HepG2 (cell line): ENCODE results near the gene CSN3.

Experiments
- HMG20B ChIP-seq: conservative IDR thresholded peaks from 2 replicates; pipeline ENCODE4 v1.6.1; 2016; ENCODE audit warnings: missing genetic modification reagents, missing compliant biosample characterization
- TF ChIP-seq, protein P1 (sequence below): sonication (generic); formaldehyde crosslinking; IDR thresholded peaks from 2 replicates; pipeline ENCODE4 v1.5.0; 2020; ENCODE audit warnings: mild to moderate bottlenecking, missing genetic modification reagents, moderate library complexity

DNA sequence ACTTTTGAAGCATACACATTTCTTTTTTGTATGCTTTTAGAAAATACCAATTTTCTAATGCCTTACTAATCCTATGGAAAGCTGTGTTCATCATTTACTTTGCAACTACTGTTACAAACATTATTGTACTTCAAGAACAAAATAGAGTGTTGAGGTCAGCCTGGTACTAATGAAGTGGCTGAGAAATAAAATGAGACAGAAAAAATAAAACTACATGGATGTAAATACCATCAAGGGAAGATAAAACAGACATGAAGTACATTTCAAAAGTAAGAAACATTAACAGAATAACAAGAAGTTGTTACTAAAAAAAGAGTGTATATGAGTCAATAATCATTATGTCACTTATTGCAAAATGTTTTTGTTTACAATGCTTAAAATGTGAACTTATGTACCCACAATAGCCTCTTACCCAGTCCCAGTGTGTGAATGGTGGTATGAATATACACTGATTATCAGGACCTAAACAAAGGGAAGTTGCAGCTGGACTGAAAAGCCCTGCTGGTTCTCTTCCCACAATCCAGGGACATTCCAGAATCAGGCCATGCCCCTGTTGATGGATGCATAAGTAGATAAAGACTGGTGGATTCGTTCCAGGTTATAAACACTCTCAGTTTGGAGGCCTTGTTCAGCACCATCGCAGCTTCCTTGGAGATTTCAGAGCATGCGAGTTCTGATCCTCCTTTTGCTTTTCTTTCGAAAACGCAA is 2.4 kb upstream of the CSN3 start:
- TF ChIP-seq, protein P1, sequence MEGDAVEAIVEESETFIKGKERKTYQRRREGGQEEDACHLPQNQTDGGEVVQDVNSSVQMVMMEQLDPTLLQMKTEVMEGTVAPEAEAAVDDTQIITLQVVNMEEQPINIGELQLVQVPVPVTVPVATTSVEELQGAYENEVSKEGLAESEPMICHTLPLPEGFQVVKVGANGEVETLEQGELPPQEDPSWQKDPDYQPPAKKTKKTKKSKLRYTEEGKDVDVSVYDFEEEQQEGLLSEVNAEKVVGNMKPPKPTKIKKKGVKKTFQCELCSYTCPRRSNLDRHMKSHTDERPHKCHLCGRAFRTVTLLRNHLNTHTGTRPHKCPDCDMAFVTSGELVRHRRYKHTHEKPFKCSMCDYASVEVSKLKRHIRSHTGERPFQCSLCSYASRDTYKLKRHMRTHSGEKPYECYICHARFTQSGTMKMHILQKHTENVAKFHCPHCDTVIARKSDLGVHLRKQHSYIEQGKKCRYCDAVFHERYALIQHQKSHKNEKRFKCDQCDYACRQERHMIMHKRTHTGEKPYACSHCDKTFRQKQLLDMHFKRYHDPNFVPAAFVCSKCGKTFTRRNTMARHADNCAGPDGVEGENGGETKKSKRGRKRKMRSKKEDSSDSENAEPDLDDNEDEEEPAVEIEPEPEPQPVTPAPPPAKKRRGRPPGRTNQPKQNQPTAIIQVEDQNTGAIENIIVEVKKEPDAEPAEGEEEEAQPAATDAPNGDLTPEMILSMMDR: no peak
- no peak for TF ChIP-seq HMG20B (CRISPR knock-in tag)
